NOMO-1 (cell line): ENCODE data around the gene TMEM39A.

ENCODE experiments used
- DNase-seq, 2 experiments: peaks; one replicate each; lab custom pipeline; 2025; ENCODE audit not compliant: unreplicated experiment in 2 of 2; lab: John Stamatoyannopoulos, UW

The TMEM39A gene

DNA sequence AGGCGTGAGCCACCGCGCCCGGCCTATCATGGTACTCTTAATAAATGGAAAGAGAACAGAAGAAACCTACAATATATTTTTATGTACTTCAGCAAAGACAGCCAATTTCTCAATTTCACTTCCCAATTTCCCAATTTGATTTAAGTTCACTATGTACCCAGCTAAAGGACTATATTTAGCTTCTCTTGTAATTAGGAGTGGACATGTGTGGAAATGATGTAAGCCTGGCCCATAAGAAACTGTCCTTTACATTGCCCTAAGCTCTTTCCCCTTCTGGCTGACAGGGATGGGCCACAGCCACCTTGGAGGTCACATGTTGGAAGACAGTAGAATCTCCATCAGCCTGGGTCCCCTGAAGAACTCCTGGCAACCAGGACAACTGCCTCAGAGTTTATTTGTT, 6.2 kb downstream of the TMEM39A start:
- peak; percentile 63 to 88 for DNase-seq

DNA sequence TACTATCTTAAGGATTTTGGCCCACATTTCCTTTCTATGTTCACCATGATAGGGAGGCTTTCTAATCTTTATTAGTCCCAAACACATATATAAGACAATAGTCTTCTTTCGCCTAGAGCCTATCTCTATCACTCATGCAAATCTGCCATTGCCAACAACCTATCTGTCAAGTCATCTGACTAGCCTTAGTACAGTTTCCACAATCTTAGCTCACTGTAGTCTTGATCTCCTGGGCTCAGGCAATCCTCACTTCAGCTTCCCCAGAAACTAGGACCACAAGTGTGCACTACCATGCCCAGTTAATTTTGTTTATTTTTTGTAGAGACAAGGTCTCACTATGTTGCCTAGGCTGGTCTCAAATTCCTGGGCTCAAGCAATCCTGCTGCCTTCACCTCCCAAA, 6.9 kb downstream of the TMEM39A start:
- DNase-seq = no peak

DNA sequence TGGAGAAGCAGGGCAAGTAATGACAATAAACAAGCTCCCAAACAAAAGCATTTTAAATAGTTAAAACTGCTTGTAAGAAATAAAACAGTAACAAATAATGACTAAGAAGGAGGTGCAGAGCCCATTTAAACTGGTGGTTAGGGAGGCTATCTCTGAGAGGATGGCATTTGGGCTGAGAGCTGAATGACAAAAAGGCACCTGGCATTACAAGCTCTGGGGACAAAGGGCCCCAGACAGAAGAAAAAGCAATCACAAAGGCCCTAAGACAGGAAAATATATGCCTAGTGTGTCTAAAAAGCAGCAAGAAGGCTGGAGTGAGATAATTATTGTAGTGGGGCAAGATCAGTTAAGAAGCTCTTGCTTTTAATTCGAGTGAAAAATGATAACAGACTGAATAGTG, 9.6 kb downstream of the TMEM39A start:
- DNase-seq = no peak

DNA sequence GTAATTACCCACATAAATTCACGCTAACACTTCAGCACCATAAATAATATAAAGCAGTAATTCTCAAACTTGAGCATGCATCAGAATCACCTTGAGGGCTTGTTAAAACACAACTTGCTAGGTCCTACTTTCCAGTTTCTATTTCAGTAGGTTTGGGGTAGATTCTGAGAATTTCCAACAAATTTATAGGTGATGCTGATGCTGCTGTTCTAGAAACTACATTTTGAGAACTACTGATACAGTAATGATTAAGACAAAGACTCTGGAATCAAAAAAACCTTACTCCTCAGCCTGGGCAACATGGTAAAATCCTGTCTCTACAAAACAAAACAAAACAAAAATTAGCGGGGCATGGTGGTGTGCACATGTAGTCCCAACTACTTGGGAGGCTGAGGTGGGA, 18.8 kb downstream of the TMEM39A start:
- no peak for DNase-seq

DNA sequence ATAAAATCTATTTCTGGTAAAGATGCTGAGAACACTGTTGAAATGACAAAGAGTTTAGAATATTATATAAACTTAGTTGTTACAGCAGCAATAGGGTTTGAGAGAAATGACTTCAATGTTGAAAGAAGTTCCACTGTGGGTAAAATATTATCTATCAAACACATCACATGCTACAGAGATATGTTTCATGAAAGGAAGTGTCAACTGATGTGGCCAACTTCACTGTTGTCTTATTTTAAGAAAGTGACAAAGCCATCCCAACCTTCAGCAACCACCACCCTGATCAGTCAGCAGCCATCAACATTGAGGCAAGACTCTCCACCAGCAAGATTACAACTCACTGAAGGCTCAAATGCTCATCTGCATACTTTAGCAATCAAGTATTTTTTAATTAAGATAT, 20.2 kb downstream of the TMEM39A start:
- no peak for DNase-seq

DNA sequence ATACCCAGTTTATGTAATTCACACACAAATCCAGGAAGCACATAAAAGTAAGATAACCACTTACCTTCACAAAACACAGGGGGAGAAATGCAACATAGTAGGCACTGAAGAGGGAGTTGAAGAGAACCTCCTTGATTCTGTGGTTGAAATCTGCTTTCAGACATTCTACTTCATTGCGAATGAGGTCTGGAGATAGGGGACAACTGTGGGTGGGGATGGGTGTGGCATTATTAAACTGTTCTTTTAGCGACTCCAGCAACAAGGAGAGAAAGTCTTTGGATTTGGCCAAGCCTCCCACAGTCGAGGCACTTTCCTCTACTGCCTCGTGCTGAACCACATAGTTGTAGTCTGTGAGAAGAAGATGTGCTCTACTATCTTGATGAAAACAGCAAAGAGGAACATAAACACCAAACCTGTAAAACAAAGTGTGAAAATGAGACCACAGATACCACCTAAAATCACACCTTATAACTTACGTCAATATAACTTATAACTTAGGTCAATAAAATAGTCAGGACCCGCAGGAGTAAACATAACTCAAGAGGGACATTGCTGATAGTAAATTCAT, 25.6 kb downstream of the TMEM39A start:
- no peak for DNase-seq

DNA sequence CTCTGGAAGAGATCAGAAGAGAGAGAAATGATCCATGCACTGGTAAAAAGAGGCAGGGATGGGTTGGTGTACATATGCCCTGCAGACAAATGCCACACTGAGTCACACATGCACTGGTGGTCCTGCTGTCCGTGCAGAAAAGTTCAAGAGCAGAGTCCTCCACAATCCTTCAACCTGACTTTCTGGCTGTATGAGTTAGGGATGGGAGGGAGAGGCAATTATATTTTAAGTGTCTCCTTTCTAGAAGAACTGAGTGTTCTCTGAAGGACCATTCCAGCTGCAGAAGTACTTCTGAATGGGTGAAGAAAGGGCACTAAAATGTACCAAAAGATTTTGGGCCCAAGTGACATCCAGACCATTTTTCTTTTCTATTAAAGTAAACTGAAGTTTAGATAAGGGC, 26.4 kb downstream of the TMEM39A start:
- DNase-seq = no peak

DNA sequence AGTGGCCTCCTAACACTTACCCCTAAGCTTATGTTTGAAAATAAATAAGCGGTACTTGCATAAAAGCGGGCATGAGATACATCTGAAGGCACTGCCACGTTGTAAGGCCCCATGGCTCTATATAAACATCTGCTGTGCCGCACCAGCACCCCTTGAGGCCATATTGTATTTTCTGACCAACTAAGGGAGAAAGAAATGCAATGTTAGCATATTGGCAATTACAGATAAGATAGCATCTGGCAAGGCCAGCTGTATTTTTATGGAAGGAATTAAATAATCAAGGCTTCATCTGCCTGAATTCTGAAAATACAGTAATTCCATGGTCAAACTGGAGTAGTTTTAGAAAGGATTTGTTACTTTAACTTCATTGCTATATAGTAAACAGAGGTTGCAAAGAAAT, 28.7 kb downstream of the TMEM39A start:
- no peak for DNase-seq

DNA sequence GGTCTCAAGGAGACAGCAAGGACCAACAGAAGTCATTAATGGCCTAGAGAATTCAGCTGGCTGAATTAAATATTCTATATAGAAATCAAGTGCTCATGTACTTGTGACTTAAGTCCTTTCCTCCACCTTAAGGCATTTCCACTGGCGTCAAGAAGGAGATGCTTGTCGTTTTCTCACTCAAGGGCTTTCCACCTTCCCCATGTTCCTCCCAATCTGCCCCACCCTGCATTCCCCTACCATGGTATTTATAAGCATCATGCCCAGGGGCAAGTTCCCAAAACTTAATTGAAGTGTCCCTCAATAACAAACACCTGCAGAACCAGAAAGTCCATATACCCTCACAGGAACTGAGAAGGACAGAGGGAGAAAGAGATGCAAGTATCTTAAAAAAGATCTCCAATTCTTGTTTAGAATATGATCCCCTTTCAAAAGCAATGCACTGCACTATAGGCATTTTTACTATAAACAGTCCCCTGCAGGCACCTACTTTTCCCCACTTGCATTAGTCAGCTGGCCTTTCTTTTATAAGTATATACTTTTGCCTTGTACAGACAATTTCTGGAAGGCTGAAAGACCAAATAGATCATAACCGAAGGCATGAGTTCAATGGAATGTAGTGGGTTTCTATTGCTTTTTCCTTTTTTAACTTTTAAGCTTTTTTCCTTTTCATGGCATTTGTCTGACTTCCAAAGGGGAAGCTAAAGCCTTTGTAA, 29.6 kb downstream of the TMEM39A start:
- DNase-seq = no peak

DNA sequence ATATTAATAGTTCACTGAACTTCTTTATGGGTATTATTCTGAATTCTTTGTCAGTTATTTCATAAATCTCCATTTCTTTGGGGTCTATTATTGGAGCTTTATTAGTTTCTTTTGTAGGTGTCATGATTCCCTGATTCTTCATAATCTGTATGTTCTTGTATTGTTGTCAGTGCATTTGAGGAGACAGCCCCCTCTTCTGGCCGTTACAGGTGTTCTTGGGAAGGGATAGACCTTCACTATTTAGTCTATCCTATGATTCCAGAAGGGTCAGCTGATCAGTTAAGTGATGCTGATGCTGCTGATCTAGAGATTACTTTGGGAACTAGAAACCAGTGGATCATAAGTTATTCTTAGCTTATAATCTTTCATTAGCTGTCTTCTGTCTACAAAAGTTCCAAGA, 34.9 kb downstream of the TMEM39A start:
- DNase-seq = no peak

DNA sequence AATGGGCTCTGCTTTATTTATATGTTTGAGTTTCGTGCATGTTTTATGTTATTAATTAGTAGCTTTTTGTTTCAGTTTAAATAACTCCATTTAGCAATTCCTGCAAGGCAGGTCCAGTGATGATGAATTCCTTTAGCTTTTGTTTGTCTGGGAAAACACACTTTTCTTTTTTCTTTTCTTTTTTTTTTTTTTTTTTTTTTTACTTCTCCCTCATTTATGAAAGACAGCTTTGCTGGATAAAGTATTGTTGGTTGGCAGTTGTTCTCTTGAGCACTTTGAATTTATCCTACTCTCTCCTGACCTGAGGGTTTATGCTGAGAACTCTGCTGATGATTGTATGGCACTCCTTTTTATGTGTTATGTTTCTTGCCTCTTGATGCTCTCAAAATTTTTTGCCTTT, 35.7 kb downstream of the TMEM39A start:
- DNase-seq = no peak

DNA sequence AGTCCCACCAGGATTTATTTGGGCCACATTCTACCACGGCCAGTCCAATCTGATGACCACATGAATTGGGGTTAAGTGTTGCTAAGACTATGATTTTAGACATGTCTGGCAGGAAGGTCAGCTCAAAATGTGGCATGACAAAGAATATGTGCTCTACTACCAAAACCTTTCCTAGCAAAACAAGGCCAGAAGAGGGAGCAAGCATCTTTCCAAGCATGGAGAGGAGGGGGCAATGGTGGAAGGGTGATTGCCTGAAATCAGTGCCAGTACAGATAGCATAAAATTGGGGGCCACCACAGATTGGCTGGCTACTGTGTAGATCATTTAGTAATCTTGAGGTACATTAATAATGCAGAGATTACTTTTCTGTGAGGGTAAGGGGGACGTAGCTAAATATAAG, 43.2 kb downstream of the TMEM39A start:
- no peak for DNase-seq

DNA sequence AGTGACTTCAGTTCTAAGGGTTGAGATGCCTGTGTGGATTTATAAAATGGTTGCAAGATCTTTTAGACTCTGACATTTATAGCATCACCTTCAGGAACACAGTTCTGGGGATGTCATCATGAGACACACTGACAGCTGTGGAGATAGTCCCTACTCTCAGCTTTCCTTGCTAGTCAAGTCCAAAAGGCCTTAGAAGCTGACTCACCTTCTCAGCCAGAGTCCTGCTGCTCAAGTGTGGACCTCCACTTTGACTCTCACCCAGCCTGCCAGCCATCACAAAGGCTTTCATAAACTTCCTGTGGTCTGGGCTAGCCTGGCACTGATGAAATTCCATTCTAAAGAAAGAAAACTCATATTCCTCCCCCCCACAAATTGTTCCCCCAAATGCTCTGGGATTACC, 44.8 kb downstream of the TMEM39A start:
- DNase-seq = no peak

DNA sequence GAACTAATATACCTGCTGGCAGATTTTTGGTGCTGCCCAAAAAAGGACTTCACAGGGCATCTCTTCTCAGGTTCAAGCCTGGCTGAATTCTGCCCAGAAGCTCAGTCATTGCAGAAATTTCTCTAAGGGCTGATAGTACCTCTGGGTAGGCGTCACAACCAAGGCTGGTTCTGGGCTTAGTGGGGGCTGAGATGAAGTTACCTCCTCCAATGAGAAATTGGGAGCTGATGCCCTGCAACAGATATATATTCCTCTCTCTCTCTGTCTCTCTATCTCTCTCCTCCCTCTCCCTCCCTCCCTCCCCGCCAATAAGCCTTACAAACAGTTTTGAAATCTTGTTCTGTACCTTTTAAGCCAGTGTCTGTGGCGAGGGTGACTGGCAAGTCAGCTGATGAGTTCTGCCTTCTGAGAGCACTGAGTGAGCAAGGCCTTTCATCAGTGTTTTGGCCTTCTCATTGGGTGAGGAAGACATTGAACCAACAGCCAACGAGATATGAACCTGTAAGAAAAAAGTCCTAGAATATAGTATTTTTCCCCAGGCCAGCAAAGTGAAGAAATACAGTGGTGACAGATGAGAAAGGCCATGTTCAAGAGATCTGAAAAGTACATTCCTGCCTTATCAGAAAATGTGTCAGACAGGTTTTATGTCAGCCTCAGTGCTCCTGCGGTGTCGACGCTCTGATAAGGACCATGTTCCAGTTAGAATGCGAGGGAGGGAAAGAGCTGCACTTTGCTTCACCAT, 45.5 kb downstream of the TMEM39A start:
- DNase-seq = no peak

DNA sequence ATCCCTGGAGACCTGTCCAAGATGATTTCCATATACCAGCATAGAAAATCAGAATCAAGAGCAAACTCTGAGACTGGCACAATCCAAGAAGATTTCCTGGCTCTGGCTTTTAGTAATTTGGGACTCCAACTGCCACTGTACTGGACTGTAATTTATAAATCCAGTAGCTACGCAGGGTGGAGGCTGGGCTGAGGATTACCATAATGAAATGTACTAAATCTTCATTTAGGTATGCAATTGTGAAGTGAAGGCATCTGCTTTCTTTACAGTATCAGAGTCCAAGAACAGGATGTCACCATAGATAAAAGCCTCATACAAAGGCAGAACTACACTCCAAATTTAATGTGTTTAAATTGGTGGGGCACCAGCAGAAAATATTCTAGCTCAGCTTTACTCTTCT, 46.5 kb downstream of the TMEM39A start:
- DNase-seq = no peak

DNA sequence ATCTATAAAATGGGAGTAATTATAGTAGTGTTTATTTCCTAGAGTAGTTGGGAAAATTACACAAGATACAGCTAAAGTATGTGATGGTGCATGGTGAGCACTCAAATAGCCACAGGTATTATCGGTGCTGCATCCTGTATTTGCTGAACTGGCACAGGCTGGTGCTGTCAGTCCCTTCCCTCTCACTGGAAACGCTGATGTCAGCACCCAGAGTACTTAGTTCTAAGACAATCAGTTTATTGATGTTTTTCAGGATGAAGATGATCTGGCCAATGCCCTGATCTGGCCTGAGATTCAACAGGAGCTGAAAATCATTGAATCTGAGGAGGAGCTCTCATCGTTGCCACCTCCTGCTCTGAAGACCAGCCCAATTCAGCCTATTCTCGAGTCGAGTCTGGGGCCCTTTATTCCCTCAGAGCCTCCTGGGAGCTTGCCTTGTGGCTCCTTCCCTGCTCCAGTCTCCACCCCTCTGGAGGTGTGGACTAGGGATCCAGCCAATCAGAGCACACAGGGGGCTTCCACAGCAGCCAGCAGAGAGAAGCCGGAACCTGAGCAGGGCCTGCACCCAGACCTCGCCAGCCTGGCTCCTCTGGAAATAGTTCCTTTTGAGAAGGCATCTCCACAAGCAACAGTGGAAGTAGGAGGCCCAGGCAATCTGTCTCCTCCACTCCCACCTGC, 49.7 kb downstream of the TMEM39A start:
- no peak for DNase-seq

DNA sequence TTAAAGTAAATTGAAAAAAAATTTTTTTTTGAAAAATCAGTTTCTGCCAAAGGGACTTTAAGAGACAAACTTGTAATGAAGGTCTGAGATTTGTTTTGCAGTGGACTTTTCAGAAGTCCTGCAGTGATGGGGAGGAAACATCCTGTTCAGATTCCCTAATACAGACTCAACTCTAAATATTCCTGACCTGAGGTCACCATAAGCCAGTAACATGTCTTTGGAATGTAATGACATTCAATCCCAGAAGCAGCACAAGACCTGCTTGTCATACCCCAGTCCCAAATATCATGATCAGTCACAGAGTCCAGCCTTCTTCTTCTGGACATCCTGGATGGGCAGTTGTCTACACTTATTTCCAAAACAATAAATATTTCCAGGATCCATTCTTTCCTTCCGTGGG, 53.6 kb downstream of the TMEM39A start:
- DNase-seq = no peak

DNA sequence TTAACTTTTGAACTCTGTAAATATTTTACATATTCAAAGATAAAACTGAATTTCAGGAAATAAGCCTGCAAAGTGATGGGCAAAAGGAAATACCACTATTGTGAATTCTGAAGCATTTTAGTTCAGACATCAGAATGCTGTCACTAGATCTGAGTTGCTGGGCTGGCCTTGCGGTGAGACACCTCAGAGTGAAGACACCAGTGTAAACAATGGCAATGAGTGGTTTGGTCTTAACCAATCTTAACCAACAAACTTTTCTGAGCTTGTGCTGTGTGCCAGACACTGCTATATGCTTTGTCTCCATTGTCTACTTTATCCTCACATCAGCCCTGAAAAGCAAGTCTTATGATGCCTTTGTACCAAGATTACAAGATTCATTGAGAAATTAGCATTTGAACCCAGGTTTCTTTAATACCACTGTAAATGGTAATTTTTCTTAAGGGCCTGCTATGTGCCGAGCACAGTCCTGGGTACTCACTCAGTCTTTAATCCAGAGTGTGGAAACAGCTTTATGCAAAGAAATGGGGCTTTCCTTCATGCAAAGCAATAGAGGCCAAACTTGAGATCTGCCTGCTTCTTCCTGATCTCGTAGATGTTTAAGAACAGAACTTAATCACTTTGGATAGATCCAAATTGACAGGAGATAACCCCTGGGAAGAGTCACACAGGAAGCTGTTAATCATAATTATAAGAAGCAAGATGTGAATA, 55.0 kb downstream of the TMEM39A start:
- no peak for DNase-seq

DNA sequence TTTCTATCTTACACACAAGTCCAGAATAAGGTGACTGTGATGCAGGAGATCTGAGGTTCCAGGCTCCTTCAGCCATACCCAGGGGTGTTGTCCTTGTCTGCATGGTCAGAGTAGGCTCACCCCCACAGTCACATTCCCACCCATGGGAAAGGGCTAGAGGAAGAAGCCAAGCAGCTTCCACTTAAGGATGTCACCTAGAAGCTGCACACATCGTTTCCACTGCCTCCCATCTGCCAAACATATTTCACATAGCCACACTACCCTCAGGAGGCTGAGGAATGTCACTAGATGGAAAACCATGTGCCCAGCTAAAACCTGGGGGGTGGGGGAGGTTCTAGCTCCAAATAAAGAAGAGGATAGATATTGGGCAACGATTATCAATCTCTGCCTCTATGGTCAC, 58.1 kb downstream of the TMEM39A start:
- no peak for DNase-seq

DNA sequence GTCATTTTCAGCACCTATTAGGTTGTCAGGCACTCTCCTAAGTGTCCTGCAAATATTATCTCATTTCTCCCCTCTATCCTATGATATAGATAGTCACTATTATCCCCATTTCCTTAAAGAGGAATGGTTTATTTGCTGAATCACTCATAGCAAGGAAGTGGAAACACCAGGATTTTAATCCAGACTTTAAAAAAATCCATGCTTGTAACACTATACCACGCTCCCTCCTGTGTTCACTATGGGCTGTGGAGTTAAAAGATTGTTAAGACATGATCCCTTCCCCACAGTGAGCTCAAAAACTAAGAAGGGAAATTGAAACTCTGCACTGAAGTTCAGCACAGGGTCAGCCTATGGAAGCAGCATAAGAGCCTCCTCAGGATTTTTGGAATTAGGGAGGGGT, 60.2 kb downstream of the TMEM39A start:
- no peak for DNase-seq

DNA sequence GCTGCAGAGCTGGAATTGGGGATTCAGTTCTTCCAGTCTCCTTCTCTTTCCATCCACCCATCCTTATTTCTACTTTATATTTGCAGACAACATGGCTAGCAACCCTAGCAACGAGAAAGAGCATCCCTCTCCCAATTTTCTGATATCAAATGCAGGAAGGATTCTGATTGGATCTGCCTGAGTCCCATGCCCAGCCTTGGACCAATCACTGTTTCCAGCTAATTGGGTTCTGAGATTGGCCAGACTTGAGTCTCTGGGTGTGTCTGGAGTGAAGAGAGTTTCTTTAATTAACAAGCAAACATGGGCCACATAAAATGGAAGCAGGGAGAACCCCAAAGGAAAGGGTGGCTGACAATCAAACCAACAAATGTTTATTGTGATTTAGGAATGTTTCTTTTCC, 60.6 kb downstream of the TMEM39A start:
- no peak for DNase-seq
